Nephron progenitor cell (in vitro differentiated cells): ENCODE data around the gene PALLD.

Experiments
- DNase-seq: peaks from one replicate; pipeline ENCODE4 v3.0.0; 2021
- H3K27ac Mint-ChIP-seq: 2 replicates; pipeline ENCODE4 v1.8.0; 2021; ENCODE audit warnings: mild to moderate bottlenecking, moderate library complexity, mixed read lengths
- H3K27me3 Mint-ChIP-seq: 2 replicates; pipeline ENCODE4 v1.8.0; 2021; ENCODE audit warnings: mild to moderate bottlenecking, low read depth, mixed read lengths; ENCODE audit not compliant: poor library complexity
- H3K36me3 Mint-ChIP-seq: 2 replicates; pipeline ENCODE4 v1.8.0; 2021; ENCODE audit warnings: low read depth, mixed read lengths
- H3K4me1 Mint-ChIP-seq: 2 replicates; pipeline ENCODE4 v1.8.0; 2021; ENCODE audit warnings: mixed read lengths
- H3K4me3 Mint-ChIP-seq: 2 replicates; pipeline ENCODE4 v1.8.0; 2021; ENCODE audit warnings: mild to moderate bottlenecking, moderate library complexity, mixed read lengths
- H3K9me3 Mint-ChIP-seq: 2 replicates; pipeline ENCODE4 v1.8.0; 2021; ENCODE audit warnings: mild to moderate bottlenecking, moderate library complexity, mixed read lengths
- CTCF ChIP-seq: fragments of 200-600 bp; sonication (generic); IDR thresholded peaks from 2 replicates; pipeline ENCODE4 v1.5.0; 2021; ENCODE audit warnings: antibody characterized with exemption

Gene PALLD

GRCh38 chr4:168651374-168651773 is 154.5 kb downstream of the PALLD start:
- H3K9me3 Mint-ChIP-seq, result no peaks in the 10 kb centered on the region
- peaks cover 79% of the 10 kb centered on the region for H3K4me1 Mint-ChIP-seq
- no peak for TF ChIP-seq CTCF
- H3K27ac Mint-ChIP-seq, result peak overlapping the region; percentile 45
- DNase-seq, result no peak
- peak overlapping the region; percentile 63 for H3K4me3 Mint-ChIP-seq
- no peaks in the 10 kb centered on the region for H3K27me3 Mint-ChIP-seq
- H3K36me3 Mint-ChIP-seq, result peaks cover 6% of the 10 kb centered on the region

GRCh38 chr4:168651864-168652263 is 155.0 kb downstream of the PALLD start:
- no peak for TF ChIP-seq CTCF
- Mint-ChIP-seq H3K27me3 (no peaks in the 10 kb centered on the region), H3K36me3 (peaks cover 6% of the 10 kb centered on the region), H3K9me3 (no peaks in the 10 kb centered on the region), H3K4me3 (peak overlapping the region; percentile 63), H3K27ac (peak overlapping the region; percentile 88), H3K4me1 (peaks cover 81% of the 10 kb centered on the region)
- no peak for DNase-seq

GRCh38 chr4:168652755-168653154 is 155.9 kb downstream of the PALLD start:
- DNase-seq, result no peak
- Mint-ChIP-seq H3K27me3 (no peaks in the 10 kb centered on the region), H3K27ac (peak overlapping the region; percentile 82), H3K9me3 (no peaks in the 10 kb centered on the region), H3K36me3 (peaks cover 6% of the 10 kb centered on the region), H3K4me1 (peaks cover 86% of the 10 kb centered on the region), H3K4me3 (no peak overlapping the region)
- TF ChIP-seq CTCF, result no peak

- DNase-seq, result no peak
- Mint-ChIP-seq H3K4me3 (no peak overlapping the region), H3K27me3 (no peaks in the 10 kb centered on the region), H3K9me3 (no peaks in the 10 kb centered on the region), H3K4me1 (peaks cover 90% of the 10 kb centered on the region), H3K36me3 (peaks cover 6% of the 10 kb centered on the region), H3K27ac (no peak overlapping the region)
- TF ChIP-seq CTCF, result no peak
Observed at GRCh38 chr4:168654104-168654847, 157.4 kb downstream of the PALLD start.

- Mint-ChIP-seq H3K9me3 (no peaks in the 10 kb centered on the region), H3K4me1 (peaks cover 95% of the 10 kb centered on the region), H3K27me3 (no peaks in the 10 kb centered on the region), H3K36me3 (peaks cover 6% of the 10 kb centered on the region), H3K4me3 (no peak overlapping the region), H3K27ac (peak overlapping the region; percentile 68)
- TF ChIP-seq CTCF, result no peak
- no peak for DNase-seq
Observed at GRCh38 chr4:168654848-168655174, 158.0 kb downstream of the PALLD start.

- H3K4me3 Mint-ChIP-seq, result no peak overlapping the region
- TF ChIP-seq CTCF, result no peak
Observed at GRCh38 chr4:168655182-168655581, 158.3 kb downstream of the PALLD start.

More at GRCh38 chr4:168655182-168655581, 158.3 kb downstream of the PALLD start:
- H3K4me1 Mint-ChIP-seq, result peaks cover 98% of the 10 kb centered on the region
- H3K36me3 Mint-ChIP-seq, result peaks cover 5% of the 10 kb centered on the region
- peak overlapping the region; percentile 68 for H3K27ac Mint-ChIP-seq
- H3K27me3 Mint-ChIP-seq, result no peaks in the 10 kb centered on the region
- no peak for DNase-seq
- no peaks in the 10 kb centered on the region for H3K9me3 Mint-ChIP-seq
